HG03066 (cell line): ENCODE results near the gene ARMC3.
"Not testable (repeated sequence)": the region's sequence is repeated elsewhere in the genome, so short reads cannot be mapped to it uniquely, and the experiment has no call there.

Source experiments
- ATAC-seq: cut with Tn5 transposase; IDR thresholded peaks from one replicate; pipeline ENCODE4 v1.9.1; 2021; ENCODE audit warnings: low read depth; ENCODE audit not compliant: unreplicated experiment

Gene ARMC3

GRCh38 chr10:23046027-23046426, 118.2 kb downstream of the ARMC3 start:
- no peak for ATAC-seq

GRCh38 chr10:23047201-23048050, 119.6 kb downstream of the ARMC3 start:
- ATAC-seq = no peak

- ATAC-seq = no peak
Measured at GRCh38 chr10:23048191-23048590, 120.3 kb downstream of the ARMC3 start.

- no peak for ATAC-seq
Measured at GRCh38 chr10:23051278-23051677, 123.4 kb downstream of the ARMC3 start.

GRCh38 chr10:23051855-23052331, 124.0 kb downstream of the ARMC3 start:
- no peak for ATAC-seq

GRCh38 chr10:23053036-23053435, 125.2 kb downstream of the ARMC3 start:
- no peak for ATAC-seq

- no peak for ATAC-seq
Measured at GRCh38 chr10:23055424-23056185, 127.8 kb downstream of the ARMC3 start.

GRCh38 chr10:23056186-23056579, 128.3 kb downstream of the ARMC3 start:
- ATAC-seq = no peak

GRCh38 chr10:23058366-23058765, 130.5 kb downstream of the ARMC3 start:
- no peak for ATAC-seq

GRCh38 chr10:23060918-23061317, 133.1 kb downstream of the ARMC3 start:
- ATAC-seq = no peak

- ATAC-seq = no peak
Measured at GRCh38 chr10:23063045-23063972, 135.5 kb downstream of the ARMC3 start.

- ATAC-seq = no peak
Measured at GRCh38 chr10:23063973-23064812, 136.3 kb downstream of the ARMC3 start.

- not testable (repeated sequence) for ATAC-seq
Measured at GRCh38 chr10:23064813-23065114, 136.9 kb downstream of the ARMC3 start.

GRCh38 chr10:23065181-23065948, 137.5 kb downstream of the ARMC3 start:
- ATAC-seq = no peak

GRCh38 chr10:23067337-23067736, 139.5 kb downstream of the ARMC3 start:
- no peak for ATAC-seq

GRCh38 chr10:23067939-23068775, 140.3 kb downstream of the ARMC3 start:
- peak; percentile 80 for ATAC-seq

- no peak for ATAC-seq
Measured at GRCh38 chr10:23069019-23069815, 141.4 kb downstream of the ARMC3 start.
